GM12874 (cell line): Measurements from ENCODE around the gene OTULIN.

Source experiments
- CTCF ChIP-seq: IDR thresholded peaks from 2 replicates; pipeline ENCODE4 v1.5.1; 2011; ENCODE audit warnings: low read depth, mild to moderate bottlenecking, control low read depth, low read length, moderate library complexity; ENCODE audit not compliant: insufficient read depth

Gene OTULIN

GRCh38 chr5:14730466-14730865 lies 65.9 kb downstream of the OTULIN start:
- TF ChIP-seq CTCF = no peak

GRCh38 chr5:14730881-14731280 lies 66.4 kb downstream of the OTULIN start:
- TF ChIP-seq CTCF = no peak

- TF ChIP-seq CTCF = no peak
Measured at GRCh38 chr5:14732991-14733390, 68.5 kb downstream of the OTULIN start.

DNA sequence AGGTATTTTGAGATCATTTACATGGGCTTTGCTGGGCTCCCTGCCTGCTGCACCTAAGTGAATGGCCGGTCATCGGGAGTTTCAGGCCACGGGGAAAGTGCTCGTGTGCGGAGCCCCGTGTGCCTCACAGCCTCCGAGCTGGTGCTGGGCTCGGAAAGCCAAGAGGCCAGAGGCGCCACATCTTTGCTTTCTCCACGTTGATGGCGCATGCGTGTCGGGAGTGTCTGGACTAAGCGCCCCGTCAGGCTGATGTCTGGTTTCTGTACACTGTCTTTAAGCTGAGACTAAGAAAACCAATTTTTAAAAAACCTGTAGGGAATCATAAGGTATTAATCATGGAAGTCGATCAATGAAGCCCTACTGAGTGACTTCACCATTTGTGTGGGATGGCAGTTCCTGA lies 69.1 kb downstream of the OTULIN start:
- TF ChIP-seq CTCF = no peak

- no peak for TF ChIP-seq CTCF
Measured at GRCh38 chr5:14734396-14734795, 69.9 kb downstream of the OTULIN start.

GRCh38 chr5:14735944-14736343 lies 71.4 kb downstream of the OTULIN start:
- TF ChIP-seq CTCF = no peak

- TF ChIP-seq CTCF = no peak
Measured at GRCh38 chr5:14737291-14737690, 72.8 kb downstream of the OTULIN start.

GRCh38 chr5:14738050-14738449 lies 73.5 kb downstream of the OTULIN start:
- TF ChIP-seq CTCF = no peak
